HG02759 (cell line): ENCODE data around the gene PAM16.

Source experiments
- ATAC-seq: cut with Tn5 transposase; IDR thresholded peaks from one replicate; pipeline ENCODE4 v1.9.1; 2021; ENCODE audit warnings: mild to moderate bottlenecking, moderate library complexity; ENCODE audit not compliant: unreplicated experiment

Gene PAM16

DNA sequence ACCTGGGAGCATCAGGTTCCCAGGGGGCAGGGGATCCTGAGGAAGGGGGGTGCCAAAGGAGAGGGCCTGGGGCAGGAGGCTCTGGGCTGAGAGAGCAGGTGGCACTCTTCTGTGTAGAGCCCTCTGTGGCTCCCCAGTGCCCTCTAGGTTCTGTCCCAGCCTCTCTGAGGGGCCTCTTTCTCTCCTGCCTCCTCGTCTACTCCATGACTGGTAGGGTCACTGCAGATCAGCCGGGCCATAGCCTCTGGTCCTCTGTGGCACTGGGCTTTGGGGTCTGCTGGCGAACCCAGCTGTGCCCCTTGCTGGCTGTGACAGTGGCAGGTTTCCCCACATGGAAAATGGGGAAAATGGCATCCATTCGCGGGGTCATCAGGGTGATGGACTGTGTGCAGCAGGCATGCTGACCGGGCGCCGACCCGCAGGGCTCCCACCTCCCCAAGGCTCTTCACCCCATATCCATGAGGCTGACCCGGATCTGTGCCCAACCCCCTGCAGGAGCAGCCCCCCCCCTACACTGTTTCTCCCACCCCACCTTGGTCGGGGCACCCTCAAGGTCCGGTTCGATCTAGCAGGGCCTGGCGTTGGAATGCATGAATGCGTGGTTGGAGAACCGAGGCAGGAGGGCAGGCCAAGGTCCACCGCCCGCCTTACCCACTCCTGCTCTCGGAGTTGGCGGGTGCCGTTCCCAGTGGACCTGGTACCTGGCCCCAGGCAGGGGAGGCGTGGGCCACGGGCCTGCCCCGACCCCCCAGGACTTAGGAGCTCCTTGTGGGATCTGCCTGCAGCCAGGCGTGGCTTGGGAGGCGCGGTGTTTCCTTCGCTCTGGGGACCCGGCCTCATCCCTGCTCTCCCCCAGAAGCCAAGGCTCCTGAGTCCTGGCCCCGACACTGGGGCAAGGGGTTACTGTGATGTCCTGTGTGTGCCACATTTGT, 28.7 kb downstream of the PAM16 start:
- no peak for ATAC-seq

DNA sequence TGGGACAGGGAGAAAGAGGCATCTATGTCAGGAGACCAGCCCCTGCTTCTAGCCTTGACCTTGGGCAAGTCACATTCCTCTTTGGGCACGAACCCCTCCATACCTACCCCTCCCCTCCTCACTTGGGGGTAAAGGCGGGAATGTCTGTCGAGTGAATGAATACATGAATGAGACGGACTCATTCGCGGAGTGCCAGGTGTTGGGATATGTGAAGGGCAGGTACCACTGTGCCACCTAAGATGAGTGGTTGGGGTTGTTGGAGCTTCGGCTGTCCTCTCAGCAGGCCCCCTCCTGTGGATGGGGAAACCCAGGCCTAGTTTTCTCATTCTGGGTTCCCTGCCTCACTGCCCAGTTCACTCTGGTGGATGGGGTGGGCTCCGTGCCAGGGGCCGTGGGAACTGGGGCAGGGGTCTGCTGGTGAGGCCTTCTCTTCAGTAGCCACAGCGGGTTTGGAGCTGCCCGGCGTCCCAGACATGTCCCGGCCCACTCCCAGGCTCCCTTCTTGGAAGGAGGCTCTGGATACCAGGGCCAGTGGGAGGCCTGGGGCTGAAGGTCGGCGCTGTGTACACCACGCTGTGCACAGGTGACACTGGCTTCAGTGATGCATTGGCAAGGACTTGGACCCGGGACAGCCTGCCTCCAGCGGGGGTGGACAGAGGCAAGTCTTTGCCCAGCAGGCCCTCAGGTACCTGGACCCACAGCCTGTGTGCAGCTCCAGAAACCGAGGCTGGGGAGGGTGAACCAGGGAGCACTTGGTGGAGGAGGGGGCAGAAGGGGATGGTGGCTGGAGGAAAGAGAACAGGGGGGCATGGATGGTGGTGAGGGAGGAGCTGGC, 29.6 kb downstream of the PAM16 start:
- ATAC-seq = no peak

DNA sequence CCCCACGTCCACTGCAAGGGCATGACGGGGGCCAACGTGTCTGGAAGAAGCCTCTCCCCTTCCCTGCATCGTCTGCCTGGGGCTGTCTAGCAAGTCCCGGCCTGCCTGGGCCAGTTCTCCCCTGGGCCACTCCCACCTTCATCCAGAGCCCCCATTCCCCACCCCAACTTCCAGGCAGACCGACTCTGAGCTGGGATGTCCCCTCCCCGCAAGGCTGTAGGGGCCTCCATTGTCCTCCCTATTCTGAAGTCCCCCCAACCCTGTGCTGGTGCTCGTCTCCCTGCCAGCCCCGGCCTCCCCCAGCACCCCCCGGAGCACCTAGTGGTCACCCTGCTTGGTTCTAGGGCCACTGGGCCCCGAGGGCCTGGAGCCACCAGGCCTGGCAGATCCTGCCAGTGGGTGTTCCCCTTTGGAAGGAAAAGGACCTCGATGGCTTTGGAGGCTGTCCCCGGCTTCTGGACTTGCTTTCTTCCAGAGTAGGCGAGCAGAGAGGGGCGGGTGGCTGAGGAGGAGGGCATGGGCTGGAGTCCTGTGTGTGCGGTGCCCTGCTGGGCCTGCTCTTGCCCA, 30.5 kb downstream of the PAM16 start:
- ATAC-seq = no peak

GRCh38 chr16:4319454-4320421, 31.4 kb downstream of the PAM16 start:
- ATAC-seq = peak; percentile 57

DNA sequence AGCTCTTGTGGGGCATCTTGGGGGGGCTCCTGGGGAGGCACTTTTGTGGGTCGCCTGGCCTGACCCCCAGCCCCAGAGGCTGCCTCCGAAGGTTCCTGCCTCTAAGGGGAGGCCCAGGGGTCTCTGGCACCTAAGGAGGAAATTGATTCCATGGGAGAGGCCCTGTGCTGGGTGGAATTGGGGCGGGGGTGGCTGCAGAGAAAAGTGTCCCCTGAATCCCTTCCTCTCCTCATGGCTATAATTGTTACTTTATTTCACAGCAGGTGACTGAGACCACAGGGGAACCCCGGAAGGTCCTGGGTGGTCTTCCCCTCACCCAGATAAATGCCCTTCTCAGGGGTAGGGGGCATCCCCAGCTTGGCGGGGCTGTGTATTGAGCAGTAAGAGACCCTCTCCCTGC, 32.2 kb downstream of the PAM16 start:
- ATAC-seq = no peak

GRCh38 chr16:4318451-4318910, 32.6 kb downstream of the PAM16 start:
- ATAC-seq = no peak

GRCh38 chr16:4317532-4318450, 33.3 kb downstream of the PAM16 start:
- ATAC-seq = no peak

DNA sequence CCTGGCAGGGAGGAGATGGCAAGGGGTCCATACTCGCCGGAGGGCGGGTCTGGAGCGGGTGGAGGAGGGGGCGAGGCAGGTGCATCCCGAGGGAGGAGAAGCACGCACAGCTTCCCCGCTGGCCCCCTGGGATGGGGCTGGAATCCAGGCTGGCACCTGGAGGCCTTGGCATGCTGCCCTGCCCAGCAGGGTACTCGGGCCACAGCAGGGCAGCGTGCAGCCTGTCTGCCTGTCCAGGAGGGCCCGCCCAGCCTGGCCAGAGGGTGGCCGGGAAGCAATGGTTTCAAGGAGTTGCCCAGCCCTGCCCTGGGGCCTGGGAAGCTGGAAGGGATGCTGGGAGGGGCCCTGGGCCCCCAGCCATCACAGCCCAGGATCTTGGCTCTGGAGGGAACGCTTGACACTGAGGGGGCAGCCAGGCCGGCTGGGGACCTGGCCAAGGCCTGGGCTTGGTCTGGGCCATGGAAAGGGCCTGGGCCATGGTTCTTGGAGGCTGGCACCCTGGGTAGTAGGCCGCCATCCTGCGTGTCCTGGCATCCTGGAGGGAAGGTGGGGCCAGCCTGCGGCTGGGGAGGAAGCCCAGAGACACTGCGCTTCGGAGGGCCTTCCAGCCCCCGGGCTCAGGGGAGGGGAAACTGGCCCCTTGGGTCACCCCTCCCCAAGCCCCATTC, 34.1 kb downstream of the PAM16 start:
- no peak for ATAC-seq

- ATAC-seq = no peak
These were observed 34.8 kb downstream of the PAM16 start for GRCh38 chr16:4316108-4316863.

GRCh38 chr16:4315186-4316107, 35.7 kb downstream of the PAM16 start, which contains the start of gene GLIS2:
Gene GLIS2 (plus strand): TSS chr16:4316067. CDS start chr16:4332281, 16,214 bp downstream.
- no peak for ATAC-seq

GRCh38 chr16:4314532-4315185, 36.5 kb downstream of the PAM16 start:
- ATAC-seq = no peak

GRCh38 chr16:4313563-4314531, 37.3 kb downstream of the PAM16 start:
- ATAC-seq = peak; percentile 34

DNA sequence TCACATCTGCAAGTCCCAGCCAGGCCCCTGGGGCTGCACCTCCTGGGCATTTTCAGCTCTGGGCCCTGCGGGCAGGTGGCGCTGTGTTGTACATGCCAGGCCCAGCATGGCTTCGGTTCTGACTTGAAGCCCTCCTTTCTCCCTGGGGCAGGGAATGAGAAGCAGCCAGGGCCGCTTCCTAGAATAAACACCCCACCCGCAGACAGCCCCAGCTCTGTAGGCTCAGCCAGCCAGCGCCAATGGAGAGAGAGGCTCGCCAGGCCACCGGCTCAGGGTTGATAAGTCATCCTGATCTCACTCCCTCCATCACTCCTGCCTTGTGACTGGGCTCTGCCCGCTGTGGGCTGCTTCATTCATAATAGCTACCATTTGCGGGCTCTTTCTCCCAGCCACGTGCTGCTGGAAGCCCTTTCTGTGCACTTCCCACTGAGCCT, 41.3 kb downstream of the PAM16 start:
- ATAC-seq = no peak

DNA sequence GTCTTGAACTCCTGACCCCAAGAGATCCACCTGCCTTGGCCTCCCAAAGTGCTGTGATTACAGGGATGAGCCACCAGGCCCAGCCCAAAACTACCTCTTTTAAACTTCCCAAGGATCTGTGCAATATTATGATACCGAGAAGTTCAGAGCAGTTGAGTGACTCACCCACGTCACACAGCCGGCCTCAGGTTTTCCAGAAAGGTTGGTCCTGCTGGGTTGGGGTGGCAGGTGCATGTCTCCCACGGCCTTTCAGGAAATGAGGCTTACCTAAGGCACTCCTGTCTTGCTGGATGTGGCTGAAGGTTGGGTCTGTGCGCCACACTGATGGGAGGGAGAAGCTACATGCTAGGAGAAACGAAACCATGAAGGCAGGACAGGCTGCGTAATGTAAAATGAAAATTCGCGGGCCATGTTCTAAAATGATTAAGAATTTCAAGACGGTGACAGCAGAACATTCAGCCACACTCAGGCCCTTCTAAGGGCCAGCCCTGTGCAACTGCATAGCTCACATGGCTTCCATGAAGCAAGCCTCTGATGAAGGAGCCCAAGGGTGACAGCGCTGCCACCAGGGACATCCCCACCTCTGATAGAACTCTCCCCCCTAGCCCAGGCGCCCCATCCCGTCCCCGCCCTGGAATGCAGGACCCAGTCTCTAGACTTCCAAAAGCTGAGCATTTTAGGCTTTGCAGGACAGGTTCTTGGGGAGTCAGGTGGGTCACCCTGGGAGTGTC, 41.9 kb downstream of the PAM16 start:
- ATAC-seq = no peak
